Neural crest cell (in vitro differentiated cells): ENCODE data around the gene ING3. TPM values are rescaled to one million over a fixed set of nuclear protein-coding genes. Genes with fewer than 3 reads are reported as not detected.

Experiments used
- DNase-seq: peaks from one replicate; pipeline ENCODE4 v3.0.0; 2021; ENCODE audit warnings: low read depth, mixed read lengths, low spot score
- H3K27ac Mint-ChIP-seq: one replicate; pipeline ENCODE4 v1.8.0; 2021; ENCODE audit warnings: mild to moderate bottlenecking, mixed read lengths; ENCODE audit not compliant: unreplicated experiment
- H3K27me3 Mint-ChIP-seq: 2 replicates; pipeline ENCODE4 v1.8.0; 2021; ENCODE audit warnings: low read depth, mild to moderate bottlenecking, mixed read lengths
- H3K36me3 Mint-ChIP-seq: 2 replicates; pipeline ENCODE4 v1.8.0; 2021; ENCODE audit warnings: low read depth, mild to moderate bottlenecking, mixed read lengths
- H3K4me1 Mint-ChIP-seq: 2 replicates; pipeline ENCODE4 v1.8.0; 2021; ENCODE audit warnings: mixed read lengths
- H3K4me3 Mint-ChIP-seq: one replicate; pipeline ENCODE4 v1.8.0; 2021; ENCODE audit warnings: mild to moderate bottlenecking, mixed read lengths
- H3K9me3 Mint-ChIP-seq: 2 replicates; pipeline ENCODE4 v1.8.0; 2021; ENCODE audit warnings: mixed read lengths
- total RNA-seq: library from RNA; stranded (reverse); gene quantifications from 2 replicates; pipeline ENCODE4 v1.2.1, GENCODE V29; 2021
- TF ChIP-seq, protein P1 (sequence below): fragments of 200-600 bp; sonication (generic); conservative IDR thresholded peaks from 2 replicates; pipeline ENCODE4 v1.5.0; 2021; ENCODE audit warnings: antibody characterized with exemption, mild to moderate bottlenecking

ING3 gene
- total RNA-seq, 1 donor from 2014 or later, result 26.9 TPM

DNA sequence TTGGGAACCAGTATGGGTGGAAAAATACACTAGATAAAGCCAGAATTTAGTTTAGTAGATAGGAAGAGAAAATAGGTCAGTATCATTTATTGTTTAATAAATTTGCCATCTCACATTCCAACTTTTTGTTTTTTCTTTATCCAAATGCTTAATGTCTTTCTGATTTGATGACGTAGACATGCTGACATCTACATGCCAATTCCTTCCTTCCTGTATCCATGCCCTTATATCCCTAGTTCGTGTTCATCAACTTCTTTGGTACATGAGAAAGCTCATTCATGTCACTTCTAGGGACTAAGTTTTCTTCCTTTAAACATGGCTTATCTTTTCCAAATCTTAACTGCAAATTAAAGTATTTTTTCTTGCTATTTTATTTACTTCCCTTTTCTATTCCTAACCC, 30.5 kb upstream of the ING3 start:
- Mint-ChIP-seq H3K9me3 (no peaks in the 10 kb centered on the region), H3K4me3 (no peak overlapping the region), H3K27me3 (no peaks in the 10 kb centered on the region), H3K27ac (no peak overlapping the region), H3K36me3 (no peaks in the 10 kb centered on the region), H3K4me1 (no peaks in the 10 kb centered on the region)
- TF ChIP-seq, protein P1, sequence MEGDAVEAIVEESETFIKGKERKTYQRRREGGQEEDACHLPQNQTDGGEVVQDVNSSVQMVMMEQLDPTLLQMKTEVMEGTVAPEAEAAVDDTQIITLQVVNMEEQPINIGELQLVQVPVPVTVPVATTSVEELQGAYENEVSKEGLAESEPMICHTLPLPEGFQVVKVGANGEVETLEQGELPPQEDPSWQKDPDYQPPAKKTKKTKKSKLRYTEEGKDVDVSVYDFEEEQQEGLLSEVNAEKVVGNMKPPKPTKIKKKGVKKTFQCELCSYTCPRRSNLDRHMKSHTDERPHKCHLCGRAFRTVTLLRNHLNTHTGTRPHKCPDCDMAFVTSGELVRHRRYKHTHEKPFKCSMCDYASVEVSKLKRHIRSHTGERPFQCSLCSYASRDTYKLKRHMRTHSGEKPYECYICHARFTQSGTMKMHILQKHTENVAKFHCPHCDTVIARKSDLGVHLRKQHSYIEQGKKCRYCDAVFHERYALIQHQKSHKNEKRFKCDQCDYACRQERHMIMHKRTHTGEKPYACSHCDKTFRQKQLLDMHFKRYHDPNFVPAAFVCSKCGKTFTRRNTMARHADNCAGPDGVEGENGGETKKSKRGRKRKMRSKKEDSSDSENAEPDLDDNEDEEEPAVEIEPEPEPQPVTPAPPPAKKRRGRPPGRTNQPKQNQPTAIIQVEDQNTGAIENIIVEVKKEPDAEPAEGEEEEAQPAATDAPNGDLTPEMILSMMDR, result no peak
- DNase-seq, result no peak

DNA sequence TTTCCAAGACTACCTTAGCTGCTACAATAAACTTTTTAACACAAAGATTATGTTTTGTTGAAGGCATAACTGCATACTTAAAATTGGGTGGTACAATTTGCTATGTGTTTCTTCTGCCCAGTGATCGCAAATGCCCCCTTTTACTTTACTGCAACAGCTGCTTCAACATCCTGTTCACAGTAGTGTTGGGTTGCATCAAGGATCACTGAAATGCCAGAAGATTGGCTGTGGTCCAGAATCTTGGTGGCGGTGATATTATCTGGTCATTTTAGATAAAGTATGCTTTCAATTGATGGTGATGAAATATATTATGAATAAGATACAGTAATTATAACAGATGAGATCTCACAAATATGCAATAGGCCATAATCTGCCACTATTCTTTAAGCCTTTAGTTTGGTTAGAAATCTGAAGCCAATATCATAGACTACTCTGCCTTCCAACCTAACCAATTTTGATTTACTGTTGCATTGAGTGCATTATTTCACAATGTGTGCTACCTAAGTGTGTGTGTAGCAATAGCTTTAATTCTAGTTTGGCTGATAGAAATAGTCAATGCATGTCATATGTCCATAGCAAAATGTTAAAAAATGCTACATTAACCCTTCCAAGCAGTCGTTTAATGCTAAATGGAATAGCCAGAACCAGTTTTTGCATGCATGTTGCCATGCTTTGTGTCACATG, 29.8 kb upstream of the ING3 start:
- no peak for DNase-seq
- no peak overlapping the region for H3K27ac Mint-ChIP-seq
- H3K9me3 Mint-ChIP-seq, result no peaks in the 10 kb centered on the region
- H3K4me1 Mint-ChIP-seq, result no peaks in the 10 kb centered on the region
- TF ChIP-seq, protein P1, result no peak
- H3K27me3 Mint-ChIP-seq, result no peaks in the 10 kb centered on the region
- no peak overlapping the region for H3K4me3 Mint-ChIP-seq
- no peaks in the 10 kb centered on the region for H3K36me3 Mint-ChIP-seq

DNA sequence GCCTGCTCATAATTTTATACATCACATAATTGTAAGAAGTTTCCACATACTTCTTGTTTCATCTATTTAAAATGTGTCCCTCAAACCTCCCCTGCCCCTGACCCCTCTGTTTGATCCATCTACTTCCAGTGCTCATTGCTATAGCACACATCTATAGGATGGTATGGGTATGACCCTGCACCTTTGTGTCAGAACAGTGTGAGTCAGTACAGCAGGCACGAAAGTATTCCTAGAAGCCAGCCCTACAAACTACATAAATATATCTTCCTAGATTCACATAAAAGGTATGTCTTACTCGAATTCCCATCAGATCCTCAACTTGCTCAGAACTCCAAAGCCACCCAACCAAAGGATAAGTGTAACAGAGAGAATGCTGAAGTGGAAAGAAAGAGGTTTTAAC, 25.7 kb upstream of the ING3 start:
- H3K27ac Mint-ChIP-seq, result no peak overlapping the region
- no peaks in the 10 kb centered on the region for H3K9me3 Mint-ChIP-seq
- no peaks in the 10 kb centered on the region for H3K27me3 Mint-ChIP-seq
- H3K36me3 Mint-ChIP-seq, result no peaks in the 10 kb centered on the region
- no peaks in the 10 kb centered on the region for H3K4me1 Mint-ChIP-seq
- H3K4me3 Mint-ChIP-seq, result no peak overlapping the region
- DNase-seq, result no peak
- TF ChIP-seq, protein P1, result no peak

- Mint-ChIP-seq H3K36me3 (no peaks in the 10 kb centered on the region), H3K27me3 (no peaks in the 10 kb centered on the region)
Measured at GRCh38 chr7:120925392-120925791, 25.2 kb upstream of the ING3 start.

DNA sequence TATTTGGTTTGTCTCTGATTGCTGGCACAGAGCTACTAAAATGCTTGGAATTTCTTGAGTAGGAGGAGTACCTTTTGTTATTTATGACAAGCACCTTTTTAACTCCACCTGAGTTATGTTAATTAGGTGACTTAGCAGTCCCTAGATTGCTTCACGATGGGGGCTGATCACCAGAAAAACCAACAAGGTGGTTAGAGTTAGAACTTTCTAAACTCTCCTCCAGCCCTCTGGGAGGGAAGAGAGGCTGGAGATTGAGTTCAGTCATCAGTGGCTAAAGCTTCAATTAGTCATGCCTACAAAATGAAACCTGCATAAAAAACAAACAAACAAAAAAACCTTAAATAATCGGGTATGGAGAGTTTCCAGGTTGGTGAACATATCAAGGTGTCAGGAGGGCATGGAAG, 23.6 kb upstream of the ING3 start:
- H3K27ac Mint-ChIP-seq, result no peak overlapping the region
- no peaks in the 10 kb centered on the region for H3K27me3 Mint-ChIP-seq
- no peaks in the 10 kb centered on the region for H3K36me3 Mint-ChIP-seq
- DNase-seq, result no peak
- no peaks in the 10 kb centered on the region for H3K4me1 Mint-ChIP-seq
- TF ChIP-seq, protein P1, result no peak
- no peaks in the 10 kb centered on the region for H3K9me3 Mint-ChIP-seq
- no peak overlapping the region for H3K4me3 Mint-ChIP-seq

More at GRCh38 chr7:120925392-120925791, 25.2 kb upstream of the ING3 start:
- no peak for DNase-seq
- Mint-ChIP-seq H3K27ac (no peak overlapping the region), H3K4me3 (no peak overlapping the region), H3K4me1 (no peaks in the 10 kb centered on the region), H3K9me3 (no peaks in the 10 kb centered on the region)
- TF ChIP-seq, protein P1, result no peak
